CD14-positive monocyte (primary cell): ENCODE data around the gene NRXN3. TPM values are rescaled to one million over a fixed set of nuclear protein-coding genes. Genes with fewer than 3 reads are reported as not detected.

Experiments used
- DNase-seq, 3 donors: peaks; one replicate each; pipeline ENCODE4 v3.0.0-alpha.2; 2011 to 2022
- H2AFZ ChIP-seq: 2 replicates; pipeline ENCODE4 v1.6.0; 2012; ENCODE audit warnings: mild to moderate bottlenecking, low read depth, low read length, inconsistent platforms; ENCODE audit not compliant: insufficient read depth, poor library complexity, severe bottlenecking
- H3K27ac ChIP-seq, 2 donors: 1 replicate in 1 of 2; 2 replicates in 1 of 2; pipeline ENCODE4 v1.5.1; 2012 to 2013; ENCODE audit warnings: low read length in 2 of 2, control low read depth in 1 of 2, inconsistent platforms in 1 of 2, low read depth in 1 of 2, mild to moderate bottlenecking in 1 of 2
- H3K27me3 ChIP-seq, 2 donors: one replicate each; pipeline versions ENCODE4 v1.6.0 to v1.6.1; 2011 to 2013; ENCODE audit warnings: low read length in 2 of 2; ENCODE audit not compliant: control insufficient read depth in 2 of 2, insufficient read depth in 2 of 2
- H3K36me3 ChIP-seq, 2 donors: replicated peaks in 1 of 2; 1 replicate in 1 of 2; 2 replicates in 1 of 2; pipeline versions ENCODE4 v1.5.1 to v1.6.1; 2012 to 2013; ENCODE audit warnings: low read length in 2 of 2, control low read depth in 1 of 2, inconsistent platforms in 1 of 2, mild to moderate bottlenecking in 1 of 2; ENCODE audit not compliant: insufficient read depth in 2 of 2, control insufficient read depth in 1 of 2
- H3K4me1 ChIP-seq, 2 donors: 1 replicate in 1 of 2; 2 replicates in 1 of 2; pipeline versions ENCODE4 v1.5.1 to v1.6.1; 2012 to 2013; ENCODE audit warnings: low read length in 2 of 2, control low read depth in 1 of 2, inconsistent platforms in 1 of 2, mild to moderate bottlenecking in 1 of 2, moderate library complexity in 1 of 2; ENCODE audit not compliant: insufficient read depth in 2 of 2, control insufficient read depth in 1 of 2
- H3K4me2 ChIP-seq: replicated peaks from 2 replicates; pipeline ENCODE3; 2012; ENCODE audit warnings: low read length, moderate library complexity, mild to moderate bottlenecking; ENCODE audit not compliant: poor library complexity, severe bottlenecking; ENCODE audit errors: extremely low read depth
- H3K4me3 ChIP-seq, 3 experiments: fragments of 200-600 bp in 1 of 3; sonication (generic) in 1 of 3; replicated peaks in 1 of 3; 1 replicate in 2 of 3; 2 replicates in 1 of 3; pipeline ENCODE4 v1.5.1; 2011 to 2013; ENCODE audit warnings: low read length in 3 of 3, mild to moderate bottlenecking in 3 of 3, control low read depth in 2 of 3, low read depth in 2 of 3, inconsistent platforms in 1 of 3, moderate library complexity in 1 of 3
- H3K79me2 ChIP-seq: 2 replicates; pipeline ENCODE4 v1.6.0; 2012; ENCODE audit warnings: mild to moderate bottlenecking, control low read depth, inconsistent platforms, low read length, moderate library complexity; ENCODE audit not compliant: insufficient read depth
- H3K9ac ChIP-seq: 2 replicates; pipeline ENCODE4 v1.6.0; 2017; ENCODE audit warnings: low read length, mild to moderate bottlenecking; ENCODE audit not compliant: insufficient read depth, poor library complexity, severe bottlenecking
- H3K9me3 ChIP-seq, 2 donors: replicated peaks in 1 of 2; 1 replicate in 1 of 2; 2 replicates in 1 of 2; pipeline versions ENCODE4 v1.5.1 to v1.6.1; 2012 to 2013; ENCODE audit warnings: low read length in 2 of 2, control low read depth in 1 of 2; ENCODE audit not compliant: control insufficient read depth in 1 of 2, insufficient read depth in 1 of 2
- H4K20me1 ChIP-seq: 2 replicates; pipeline ENCODE4 v1.6.0; 2012; ENCODE audit warnings: mild to moderate bottlenecking, low read length, control low read depth, moderate library complexity; ENCODE audit not compliant: insufficient read depth
- H3K27ac Mint-ChIP-seq, 7 donors: one replicate each; pipeline ENCODE4 v1.8.0; 2020; ENCODE audit warnings: mild to moderate bottlenecking in 7 of 7, mixed read lengths in 7 of 7, moderate library complexity in 6 of 7, inconsistent platforms in 2 of 7
- H3K27me3 Mint-ChIP-seq, 3 donors: one replicate each; pipeline ENCODE4 v1.8.0; 2021 to 2022; ENCODE audit warnings: low read depth in 3 of 3, mild to moderate bottlenecking in 3 of 3, mixed read lengths in 3 of 3, moderate library complexity in 3 of 3, inconsistent platforms in 1 of 3
- H3K36me3 Mint-ChIP-seq, 2 donors: one replicate each; pipeline ENCODE4 v1.8.0; 2020; ENCODE audit warnings: mixed read lengths in 2 of 2, inconsistent platforms in 1 of 2, mild to moderate bottlenecking in 1 of 2
- H3K4me1 Mint-ChIP-seq: one replicate; pipeline ENCODE4 v1.8.0; 2020; ENCODE audit warnings: mild to moderate bottlenecking, mixed read lengths
- H3K4me3 Mint-ChIP-seq, 2 donors: one replicate each; pipeline ENCODE4 v1.8.0; 2020; ENCODE audit warnings: mild to moderate bottlenecking in 2 of 2, mixed read lengths in 2 of 2, moderate library complexity in 1 of 2
- H3K9me3 Mint-ChIP-seq, 7 donors: one replicate each; pipeline ENCODE4 v1.8.0; 2020 to 2022; ENCODE audit warnings: mixed read lengths in 7 of 7, mild to moderate bottlenecking in 6 of 7, moderate library complexity in 6 of 7, inconsistent platforms in 2 of 7
- CTCF ChIP-seq: fragments of 200-600 bp; IDR thresholded peaks from one replicate; pipeline ENCODE4 v1.8.0; 2022; ENCODE audit warnings: antibody characterized with exemption, mild to moderate bottlenecking
- WGBS: methylation state at CpG from one replicate; pipeline ENCODE4 v1.1.5; 2013; ENCODE audit warnings: missing lambda C conversion rate; ENCODE audit not compliant: insufficient coverage; 5-methylcytosine and 5-hydroxymethylcytosine counted together
- intact Hi-C, 2 donors: fragments of 100-400 bp; cut with micrococcal nuclease; formaldehyde crosslinking; loops; one replicate each; pipeline versions ENCODE4 v1.15.0 to v1.15.1; 2023
- polyA plus RNA-seq, 3 donors: library from polyadenylated mRNA; depleted of rRNA in 1 of 3; unstranded in 2 of 3; stranded (reverse) in 1 of 3; fragments of 300-500 nt in 2 of 3; fragments of >200 nt in 1 of 3; fragmentation: Illumina TruSeq in 2 of 3; gene quantifications; 1 replicate in 2 of 3; 2 replicates in 1 of 3; pipeline ENCODE4 v1.2.3, GENCODE V29; 2012 to 2021

NRXN3 gene
- polyA plus RNA-seq, 3 donors: not detected

DNA sequence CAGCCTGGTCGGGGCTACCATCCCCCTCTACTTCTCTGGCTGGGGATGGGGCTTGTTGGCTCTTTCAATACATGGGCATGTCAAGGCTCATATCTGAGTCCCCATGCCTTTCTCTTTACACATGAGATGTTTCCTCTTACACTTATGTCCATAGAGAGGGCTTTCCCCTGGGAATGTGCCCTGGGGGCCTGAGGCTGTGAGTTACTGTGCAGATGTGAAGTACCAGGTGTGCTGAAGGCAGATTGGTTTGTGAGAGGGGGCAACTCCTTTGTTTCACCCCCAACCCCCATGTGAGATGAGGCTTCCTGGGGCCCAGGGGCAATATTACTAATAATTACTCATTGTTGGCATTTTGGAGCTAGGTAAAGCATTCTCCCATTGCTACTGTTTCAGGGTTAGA is 32.8 kb downstream of the NRXN3 start:
- H3K9ac ChIP-seq: no peak overlapping the region
- no peaks in the 10 kb centered on the region for H4K20me1 ChIP-seq
- no peak for DNase-seq
- H3K4me3 ChIP-seq: no peak overlapping the region
- Mint-ChIP-seq H3K4me1 (peaks cover 24% of the 10 kb centered on the region), H3K4me3 (no peak overlapping the region), H3K36me3 (no peaks in the 10 kb centered on the region), H3K27ac (no peak overlapping the region), H3K27me3 (peaks cover 22 to 58% (median 27%) of the 10 kb centered on the region in 3 donors), H3K9me3 (peaks cover 0 to 8% (median 5%) of the 10 kb centered on the region in 7 donors)
- no peaks in the 10 kb centered on the region for H3K36me3 ChIP-seq
- H2AFZ ChIP-seq: no peak overlapping the region
- intact Hi-C loops: no loop called here
- H3K4me1 ChIP-seq: peaks cover 12 to 20% of the 10 kb centered on the region in 2 donors
- no peaks in the 10 kb centered on the region for H3K79me2 ChIP-seq
- WGBS: no CpG with 5 or more reads among the region's 1 CpG
- H3K27me3 ChIP-seq: peaks cover 8 to 32% of the 10 kb centered on the region in 2 donors
- no peaks in the 10 kb centered on the region for H3K9me3 ChIP-seq
- no peak overlapping the region for H3K4me2 ChIP-seq
- TF ChIP-seq CTCF: no peak
- H3K27ac ChIP-seq: no peak overlapping the region

- Histone ChIP-seq H3K4me3 (no peak overlapping the region), H3K27ac (no peak overlapping the region), H3K9me3 (peaks cover 8 to 14% of the 10 kb centered on the region in 2 donors), H2AFZ (no peak overlapping the region), H4K20me1 (no peaks in the 10 kb centered on the region), H3K27me3 (peaks cover 6 to 12% of the 10 kb centered on the region in 2 donors), H3K4me1 (peaks cover 0 to 3% of the 10 kb centered on the region in 2 donors), H3K36me3 (no peaks in the 10 kb centered on the region), H3K4me2 (no peak overlapping the region), H3K9ac (no peak overlapping the region), H3K79me2 (no peaks in the 10 kb centered on the region)
- no peak for DNase-seq
- Mint-ChIP-seq H3K9me3 (peaks cover 4 to 16% (median 10%) of the 10 kb centered on the region in 7 donors), H3K36me3 (no peaks in the 10 kb centered on the region), H3K4me1 (peaks cover 6% of the 10 kb centered on the region), H3K27me3 (peaks cover 10 to 29% (median 13%) of the 10 kb centered on the region in 3 donors), H3K4me3 (no peak overlapping the region), H3K27ac (no peak overlapping the region)
- no peak for TF ChIP-seq CTCF
- intact Hi-C loops: no loop called here
- 100% methylated on average over 4 of the region's 5 CpGs for WGBS
These were observed 37.2 kb downstream of the NRXN3 start for GRCh38 chr14:78207414-78207813.
